DMS 273 (cell line): ENCODE data around the gene PXYLP1.
A peak's percentile ranks its signal among the peaks of the same experiment; 100 is the strongest.
"Not testable (repeated sequence)": the region's sequence is repeated elsewhere in the genome, so short reads cannot be mapped to it uniquely, and the experiment has no call there.

ENCODE experiments used
- DNase-seq: peaks from one replicate; lab custom pipeline; 2025; ENCODE audit not compliant: unreplicated experiment; lab: John Stamatoyannopoulos, UW

Gene PXYLP1

GRCh38 chr3:141231101-141231951 lies at the start of gene PXYLP1:
Gene PXYLP1 (plus strand): TSS chr3:141231825. CDS start chr3:141260176, 28,351 bp downstream.
- peak; percentile 97 for DNase-seq

- no peak for DNase-seq
Measured at GRCh38 chr3:141183606-141184005, 48.0 kb upstream of the PXYLP1 start.

- no peak for DNase-seq
Measured at GRCh38 chr3:141184430-141184829, 47.2 kb upstream of the PXYLP1 start.

GRCh38 chr3:141191097-141191749 lies 40.4 kb upstream of the PXYLP1 start:
- DNase-seq = no peak

- peak; percentile 99 for DNase-seq
Measured at GRCh38 chr3:141192345-141192744, 39.3 kb upstream of the PXYLP1 start.

- DNase-seq = no peak
Measured at GRCh38 chr3:141193066-141193830, 38.4 kb upstream of the PXYLP1 start.

- DNase-seq = no peak
Measured at GRCh38 chr3:141201122-141201521, 30.5 kb upstream of the PXYLP1 start.

- no peak for DNase-seq
Measured at GRCh38 chr3:141202682-141203081, 28.9 kb upstream of the PXYLP1 start.

GRCh38 chr3:141203866-141204265 lies 27.8 kb upstream of the PXYLP1 start:
- no peak for DNase-seq

- no peak for DNase-seq
Measured at GRCh38 chr3:141204343-141204742, 27.3 kb upstream of the PXYLP1 start.

- DNase-seq = not testable (repeated sequence)
Measured at GRCh38 chr3:141211306-141211705, 20.3 kb upstream of the PXYLP1 start.

GRCh38 chr3:141212101-141212500 lies 19.5 kb upstream of the PXYLP1 start:
- no peak for DNase-seq

- no peak for DNase-seq
Measured at GRCh38 chr3:141212555-141212954, 19.1 kb upstream of the PXYLP1 start.

- DNase-seq = no peak
Measured at GRCh38 chr3:141216975-141217374, 14.7 kb upstream of the PXYLP1 start.

GRCh38 chr3:141217389-141217788 lies 14.2 kb upstream of the PXYLP1 start:
- no peak for DNase-seq

- DNase-seq = no peak
Measured at GRCh38 chr3:141218162-141218835, 13.3 kb upstream of the PXYLP1 start.

- DNase-seq = no peak
Measured at GRCh38 chr3:141218926-141219325, 12.7 kb upstream of the PXYLP1 start.

GRCh38 chr3:141223673-141224166 lies 7.9 kb upstream of the PXYLP1 start:
- no peak for DNase-seq

GRCh38 chr3:141225939-141226338 lies 5.7 kb upstream of the PXYLP1 start:
- no peak for DNase-seq

- no peak for DNase-seq
Measured at GRCh38 chr3:141227216-141227615, 4.4 kb upstream of the PXYLP1 start.

- DNase-seq = peak; percentile 49
Measured at GRCh38 chr3:141227752-141228151, 3.9 kb upstream of the PXYLP1 start.
